Choroid plexus epithelial cell (primary cell): ENCODE data around the gene TMEM183A.

Experiments used
- DNase-seq: peaks from one replicate; pipeline ENCODE4 v3.0.0-alpha.2; 2010; ENCODE audit warnings: low read depth
- H3K4me3 ChIP-seq: 2 replicates; pipeline ENCODE4 v1.5.1; 2011; ENCODE audit warnings: low read depth, mild to moderate bottlenecking, control low read depth, low read length, moderate library complexity
- TF ChIP-seq, protein P1 (sequence below): conservative IDR thresholded peaks from 2 replicates; pipeline ENCODE4 v1.5.1; 2011; ENCODE audit warnings: low read depth, mild to moderate bottlenecking, control low read depth, inconsistent platforms, low read length, moderate library complexity

The TMEM183A gene

DNA sequence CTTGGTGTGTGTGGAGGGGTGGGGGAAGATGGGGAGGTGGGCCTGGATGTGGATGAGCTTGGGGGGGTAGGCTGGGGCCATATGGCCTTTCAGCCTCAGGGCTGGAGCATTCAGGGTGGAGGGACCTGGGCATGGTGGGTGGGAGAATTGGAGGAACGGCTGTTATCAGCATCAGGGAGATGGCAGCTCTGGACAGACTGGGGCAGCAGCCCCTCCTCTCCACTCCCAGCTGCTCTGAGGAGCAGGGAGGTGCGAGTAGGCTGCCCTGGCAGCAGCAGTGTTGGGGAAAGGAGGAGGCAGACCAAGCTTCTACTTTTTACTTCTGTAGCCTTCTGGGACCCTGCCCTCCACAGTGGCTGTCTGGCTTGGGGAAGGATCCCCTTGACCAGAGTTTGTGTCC, 29.4 kb downstream of the TMEM183A start:
- DNase-seq, result no peak
- H3K4me3 ChIP-seq, result no peak overlapping the region
- TF ChIP-seq, protein P1, sequence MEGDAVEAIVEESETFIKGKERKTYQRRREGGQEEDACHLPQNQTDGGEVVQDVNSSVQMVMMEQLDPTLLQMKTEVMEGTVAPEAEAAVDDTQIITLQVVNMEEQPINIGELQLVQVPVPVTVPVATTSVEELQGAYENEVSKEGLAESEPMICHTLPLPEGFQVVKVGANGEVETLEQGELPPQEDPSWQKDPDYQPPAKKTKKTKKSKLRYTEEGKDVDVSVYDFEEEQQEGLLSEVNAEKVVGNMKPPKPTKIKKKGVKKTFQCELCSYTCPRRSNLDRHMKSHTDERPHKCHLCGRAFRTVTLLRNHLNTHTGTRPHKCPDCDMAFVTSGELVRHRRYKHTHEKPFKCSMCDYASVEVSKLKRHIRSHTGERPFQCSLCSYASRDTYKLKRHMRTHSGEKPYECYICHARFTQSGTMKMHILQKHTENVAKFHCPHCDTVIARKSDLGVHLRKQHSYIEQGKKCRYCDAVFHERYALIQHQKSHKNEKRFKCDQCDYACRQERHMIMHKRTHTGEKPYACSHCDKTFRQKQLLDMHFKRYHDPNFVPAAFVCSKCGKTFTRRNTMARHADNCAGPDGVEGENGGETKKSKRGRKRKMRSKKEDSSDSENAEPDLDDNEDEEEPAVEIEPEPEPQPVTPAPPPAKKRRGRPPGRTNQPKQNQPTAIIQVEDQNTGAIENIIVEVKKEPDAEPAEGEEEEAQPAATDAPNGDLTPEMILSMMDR, result no peak

DNA sequence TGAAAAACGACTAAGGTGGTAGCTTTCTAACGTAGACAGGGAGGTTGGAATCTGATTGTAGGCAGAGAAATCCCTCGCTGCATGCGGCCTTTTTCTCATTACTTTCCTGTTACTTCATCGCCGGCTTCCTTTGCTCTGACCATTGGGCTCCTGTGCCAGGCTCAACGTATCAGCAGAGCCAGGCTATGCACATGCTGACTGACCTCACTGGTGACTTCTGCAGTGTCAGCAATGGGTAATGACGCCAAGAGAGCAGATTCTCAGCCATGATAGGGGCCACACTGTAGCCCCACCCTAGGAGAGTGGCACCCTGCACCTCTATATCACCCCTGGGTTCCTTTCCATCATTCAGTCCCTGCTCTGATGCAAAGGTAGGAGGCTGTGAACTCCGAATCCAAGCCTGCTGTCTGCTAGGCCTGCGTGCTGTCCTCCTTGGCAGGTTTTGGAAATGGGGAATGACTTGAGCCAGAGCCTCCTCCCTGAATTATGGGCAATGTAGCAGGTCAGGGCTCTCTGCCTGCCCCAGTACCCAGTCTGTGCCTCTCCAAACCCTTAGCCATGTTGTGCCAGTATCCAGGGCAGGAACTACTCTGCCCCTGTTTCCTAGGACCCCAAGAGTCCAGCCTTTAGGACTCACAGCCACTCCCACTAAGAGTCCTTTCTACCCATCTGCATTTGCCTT, 30.5 kb downstream of the TMEM183A start:
- TF ChIP-seq, protein P1, result no peak
- H3K4me3 ChIP-seq, result no peak overlapping the region
- DNase-seq, result no peak

DNA sequence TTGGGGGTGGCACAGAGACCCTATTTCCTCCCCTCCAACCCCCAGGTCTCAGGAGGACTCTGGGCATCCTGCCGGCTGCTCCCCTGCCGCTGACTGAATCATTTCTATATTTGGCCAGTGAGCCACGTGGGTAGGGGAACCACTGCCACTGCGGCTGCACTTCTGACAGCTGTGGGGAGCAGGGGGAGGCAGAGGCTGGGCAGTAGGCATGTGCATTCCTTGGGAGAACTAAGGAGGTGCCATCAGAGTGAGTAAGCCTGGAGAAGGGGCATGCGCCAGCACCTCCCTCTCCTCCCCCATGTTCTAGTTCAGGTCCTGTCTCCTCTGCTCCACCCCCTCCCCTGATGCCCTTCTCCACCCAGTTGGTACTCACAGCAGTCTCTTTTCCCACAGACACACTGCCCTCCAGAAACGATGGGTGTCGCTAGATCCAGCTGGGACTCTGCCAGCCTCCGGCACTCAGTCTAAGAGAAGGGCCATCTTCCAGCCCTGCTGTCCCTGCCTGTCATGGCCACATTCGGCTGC, 31.1 kb downstream of the TMEM183A start:
- no peak for DNase-seq
- H3K4me3 ChIP-seq, result no peak overlapping the region
- TF ChIP-seq, protein P1, result no peak

DNA sequence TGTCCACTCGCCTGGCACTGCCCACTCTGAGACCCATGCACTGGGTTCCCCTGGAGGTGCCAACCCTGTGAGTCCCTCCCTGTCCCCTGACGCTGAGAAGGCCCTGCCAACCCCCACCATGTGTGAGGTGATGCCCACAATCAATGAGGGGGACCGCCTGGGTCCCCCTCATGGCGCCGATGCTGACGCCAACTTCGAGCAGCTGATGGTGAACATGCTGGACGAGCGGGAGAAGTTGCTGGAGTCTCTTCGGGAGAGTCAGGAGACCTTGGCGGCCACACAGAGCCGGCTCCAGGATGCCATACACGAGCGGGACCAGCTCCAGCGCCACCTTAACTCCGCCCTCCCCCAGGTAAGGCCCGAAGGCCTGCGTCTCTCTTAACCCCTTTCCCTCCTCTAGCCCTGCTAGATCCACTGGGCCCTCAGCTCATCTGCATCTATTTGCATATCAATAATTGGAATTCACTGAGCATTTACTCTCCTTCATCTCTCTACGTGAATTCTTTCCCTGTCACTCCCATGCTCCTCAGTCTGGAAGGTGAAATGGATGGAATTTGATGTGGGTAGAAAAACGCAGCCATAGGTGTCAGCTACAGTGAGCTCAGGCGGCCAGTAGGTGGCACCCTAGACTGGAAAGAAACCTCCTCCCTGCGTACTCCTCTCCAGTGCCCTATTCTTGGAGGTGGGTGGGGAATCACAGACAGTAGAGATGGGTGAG, 31.9 kb downstream of the TMEM183A start:
- TF ChIP-seq, protein P1, result peak; percentile 95
- DNase-seq, result peak; percentile 80
- no peak overlapping the region for H3K4me3 ChIP-seq

DNA sequence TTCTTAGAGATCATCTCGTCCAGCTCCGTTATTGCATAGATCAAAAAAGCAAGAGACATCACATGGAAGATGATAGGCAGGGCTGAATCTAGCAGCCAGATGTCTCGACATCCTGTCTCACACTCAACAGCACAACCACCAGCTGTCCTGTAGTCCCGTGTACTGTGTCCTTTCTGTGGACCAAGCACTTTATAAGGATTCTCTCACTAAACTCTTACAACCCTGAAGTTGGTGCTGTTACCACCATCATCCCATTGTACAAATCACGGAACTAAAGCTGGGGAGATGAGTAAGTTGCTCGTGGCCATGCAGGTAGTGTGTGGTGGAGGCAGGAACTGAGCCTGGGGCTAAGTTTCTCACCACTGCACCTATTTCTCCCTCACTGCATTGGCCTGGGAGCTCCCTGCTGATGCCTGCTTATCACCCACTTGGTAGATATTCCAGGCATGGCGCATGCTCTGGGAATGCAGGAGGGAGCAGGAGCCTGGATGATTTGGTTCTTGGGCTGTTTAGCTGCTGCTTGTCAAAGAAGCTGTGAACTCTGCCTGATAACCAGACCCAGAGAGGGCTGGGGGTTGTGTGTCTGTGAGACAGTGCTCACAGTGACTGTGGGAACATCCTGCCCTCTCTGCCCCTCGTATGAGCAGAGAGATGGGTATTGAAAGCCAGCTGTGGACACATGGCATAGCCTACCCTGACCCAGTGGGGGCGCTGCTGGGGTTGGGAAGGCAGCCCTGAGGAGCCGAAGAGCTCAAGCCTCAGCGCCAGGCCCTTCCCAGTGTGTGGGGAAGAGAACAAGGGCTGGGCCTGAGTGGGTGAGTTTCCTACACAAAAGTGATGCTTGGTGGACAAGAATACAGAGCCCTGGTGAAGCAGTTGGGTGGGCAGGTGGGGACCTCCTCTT, 32.7 kb downstream of the TMEM183A start:
- no peak for DNase-seq
- no peak overlapping the region for H3K4me3 ChIP-seq
- TF ChIP-seq, protein P1, result peak; percentile 45

DNA sequence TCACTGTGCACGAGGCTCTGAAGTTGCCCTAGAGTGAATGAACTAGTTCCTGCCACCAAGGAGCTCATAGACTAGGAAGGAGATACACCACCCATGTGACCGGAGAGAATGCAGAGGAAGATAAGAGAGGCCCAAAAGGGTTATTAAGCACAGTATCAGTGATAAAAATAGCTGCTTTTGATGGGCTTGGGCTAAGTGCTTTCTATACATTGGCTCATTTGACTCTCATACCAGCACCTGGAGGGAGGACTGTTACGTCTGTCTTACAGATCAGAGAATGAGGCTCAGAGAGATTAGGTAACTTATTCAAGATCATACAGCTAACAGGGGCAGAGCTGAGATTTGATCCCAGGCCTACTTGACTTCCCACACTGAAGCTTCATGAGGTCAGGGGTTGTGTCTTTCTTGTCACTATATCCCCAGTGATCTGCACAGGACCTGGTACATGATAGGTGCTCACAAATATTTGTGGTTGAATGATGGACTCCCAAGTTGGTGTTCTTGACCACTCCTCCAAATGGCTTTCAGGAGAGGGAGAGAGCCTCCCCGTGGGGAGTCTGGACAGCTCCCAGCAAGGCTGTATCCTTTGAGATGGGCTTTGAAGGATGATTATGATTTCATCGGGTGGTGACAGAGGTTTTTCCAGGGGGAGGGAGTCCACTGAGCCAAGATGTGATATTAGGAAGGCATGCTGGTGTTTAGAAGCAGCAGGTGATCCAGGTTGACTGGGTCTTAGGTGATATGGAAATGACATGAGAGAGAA, 33.5 kb downstream of the TMEM183A start:
- TF ChIP-seq, protein P1, result no peak
- no peak overlapping the region for H3K4me3 ChIP-seq
- no peak for DNase-seq
